ENCODE results near the gene CES3.

DNA sequence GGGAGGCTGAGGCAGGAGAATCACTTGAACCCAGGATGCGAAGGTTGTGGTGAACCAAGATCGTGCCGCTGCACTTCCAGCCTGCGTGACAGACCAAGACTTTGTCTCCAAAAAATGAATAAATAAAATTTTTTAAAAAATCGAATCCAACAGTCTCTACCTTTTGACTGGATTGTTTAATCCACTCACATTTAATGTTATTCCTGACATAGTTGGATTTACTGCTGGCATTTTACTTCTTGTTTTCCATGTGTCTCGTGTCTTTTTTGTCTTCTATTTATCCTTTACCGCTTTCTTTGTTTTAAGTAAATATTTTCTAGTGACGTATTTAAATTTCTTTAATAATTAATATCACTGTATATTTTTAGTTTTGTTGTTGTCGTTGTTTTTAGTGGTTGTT is 22.0 kb downstream of the CES3 start:
- TF ChIP-seq EZH2 (IDR thresholded peaks at IDR 0.05; ENCODE audit: insufficient read depth, low read length) = no peak
- TF ChIP-seq, protein P1, sequence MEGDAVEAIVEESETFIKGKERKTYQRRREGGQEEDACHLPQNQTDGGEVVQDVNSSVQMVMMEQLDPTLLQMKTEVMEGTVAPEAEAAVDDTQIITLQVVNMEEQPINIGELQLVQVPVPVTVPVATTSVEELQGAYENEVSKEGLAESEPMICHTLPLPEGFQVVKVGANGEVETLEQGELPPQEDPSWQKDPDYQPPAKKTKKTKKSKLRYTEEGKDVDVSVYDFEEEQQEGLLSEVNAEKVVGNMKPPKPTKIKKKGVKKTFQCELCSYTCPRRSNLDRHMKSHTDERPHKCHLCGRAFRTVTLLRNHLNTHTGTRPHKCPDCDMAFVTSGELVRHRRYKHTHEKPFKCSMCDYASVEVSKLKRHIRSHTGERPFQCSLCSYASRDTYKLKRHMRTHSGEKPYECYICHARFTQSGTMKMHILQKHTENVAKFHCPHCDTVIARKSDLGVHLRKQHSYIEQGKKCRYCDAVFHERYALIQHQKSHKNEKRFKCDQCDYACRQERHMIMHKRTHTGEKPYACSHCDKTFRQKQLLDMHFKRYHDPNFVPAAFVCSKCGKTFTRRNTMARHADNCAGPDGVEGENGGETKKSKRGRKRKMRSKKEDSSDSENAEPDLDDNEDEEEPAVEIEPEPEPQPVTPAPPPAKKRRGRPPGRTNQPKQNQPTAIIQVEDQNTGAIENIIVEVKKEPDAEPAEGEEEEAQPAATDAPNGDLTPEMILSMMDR (IDR thresholded peaks at IDR 0.05; ENCODE audit: insufficient read depth, low read depth, low read length) = no peak
